AG09319 (cell line): ENCODE data around the gene KMT2C.

Source experiments
- DNase-seq: peaks from one replicate; pipeline ENCODE4 v3.0.0-alpha.2; 2010; ENCODE audit warnings: low read depth; ENCODE audit errors: extremely low read depth
- CTCF ChIP-seq: IDR thresholded peaks from 2 replicates; pipeline ENCODE4 v1.5.1; 2011; ENCODE audit warnings: low read depth, mild to moderate bottlenecking, inconsistent platforms, low read length, moderate library complexity

KMT2C gene

GRCh38 chr7:152173372-152174070 is 262.3 kb downstream of the KMT2C start:
- TF ChIP-seq CTCF, result no peak
- DNase-seq, result no peak

- DNase-seq, result no peak
- no peak for TF ChIP-seq CTCF
These were observed 273.5 kb downstream of the KMT2C start for GRCh38 chr7:152162287-152162686.

GRCh38 chr7:152161171-152161570 is 274.6 kb downstream of the KMT2C start:
- no peak for DNase-seq
- TF ChIP-seq CTCF, result no peak

GRCh38 chr7:152158801-152159587 is 276.8 kb downstream of the KMT2C start:
- DNase-seq, result no peak
- no peak for TF ChIP-seq CTCF

GRCh38 chr7:152152267-152152666 is 283.5 kb downstream of the KMT2C start:
- TF ChIP-seq CTCF, result no peak
- no peak for DNase-seq

GRCh38 chr7:152149363-152149762 is 286.4 kb downstream of the KMT2C start:
- no peak for DNase-seq
- no peak for TF ChIP-seq CTCF

GRCh38 chr7:152148706-152149105 is 287.1 kb downstream of the KMT2C start:
- no peak for TF ChIP-seq CTCF
- no peak for DNase-seq
